Adrenal gland (tissue), 12 donors: Measurements from ENCODE around the gene UTP11. TPM values are rescaled to one million over a fixed set of nuclear protein-coding genes. Genes with fewer than 3 reads are reported as not detected.

Experiments
- DNase-seq, 7 donors: peaks; one replicate each; pipeline ENCODE4 v3.0.0-alpha.2; 2019 to 2020
- H3K27ac ChIP-seq, 5 donors: fragments of 200-600 bp; sonication (generic) in 4 of 5; 1 replicate in 3 of 5; 2 replicates in 2 of 5; pipeline versions ENCODE4 v1.5.1 to v1.8.0; 2016 to 2020; ENCODE audit warnings: mild to moderate bottlenecking in 1 of 5
- H3K27me3 ChIP-seq: fragments of 200-600 bp; 2 replicates; pipeline ENCODE4 v1.8.0; 2021
- H3K36me3 ChIP-seq, 2 donors: fragments of 200-600 bp; replicated peaks in 1 of 2; 1 replicate in 1 of 2; 2 replicates in 1 of 2; pipeline versions ENCODE4 v1.5.1 to v1.8.0; 2018 to 2022
- H3K4me1 ChIP-seq, 2 donors: fragments of 200-600 bp; replicated peaks in 1 of 2; 1 replicate in 1 of 2; 2 replicates in 1 of 2; pipeline versions ENCODE4 v1.5.1 to v1.8.0; 2018 to 2021
- H3K4me3 ChIP-seq, 4 donors: fragments of 200-600 bp; sonication (generic) in 3 of 4; one replicate each; pipeline ENCODE4 v1.5.1; 2016 to 2018
- H3K9me3 ChIP-seq, 3 donors: fragments of 200-600 bp; sonication (generic) in 1 of 3; replicated peaks in 1 of 3; 1 replicate in 2 of 3; 2 replicates in 1 of 3; pipeline versions ENCODE4 v1.5.1 to v1.8.0; 2016 to 2021
- POLR2A ChIP-seq, 2 donors: fragments of 450-650 bp; IDR thresholded peaks; one replicate each; pipeline ENCODE4 v1.6.1; 2017; ENCODE audit warnings: antibody characterized with exemption in 2 of 2, mild to moderate bottlenecking in 2 of 2, moderate library complexity in 1 of 2
- WGBS, 4 donors: extraction: QIAGEN DNeasy Blood & Tissue Kit in 2 of 4; methylation state at CpG; one replicate each; pipeline versions ENCODE4 v1.1.5 to v1.1.7; 2013 to 2017; 5-methylcytosine and 5-hydroxymethylcytosine counted together
- intact Hi-C, 2 donors: fragments of 100-400 bp; cut with DNase I; formaldehyde crosslinking; loops; one replicate each; pipeline versions ENCODE4 v1.14.1 to v1.15.0; 2022 to 2023
- polyA plus RNA-seq, 3 donors: library from polyadenylated mRNA; stranded (reverse); fragments of 200-250 nt in 2 of 3; fragments of 350-450 nt in 1 of 3; fragmentation: Illumina TruSeq in 1 of 3; extraction: RNeasy Lipid Tissue Mini Kit (QIAGEN cat#74804) in 1 of 3; gene quantifications; one replicate each; pipeline ENCODE4 v1.2.3, GENCODE V29; 2013 to 2014
- total RNA-seq, 9 donors: library from RNA; depleted of rRNA in 4 of 9; stranded (reverse); fragments of >200 nt in 4 of 9; fragments of 120-200 nt in 1 of 9; fragmentation: NEBNext Ultra II Directional in 1 of 9; extraction: Animal tissue kit (Norgen Biotek cat#: 25700) in 1 of 9; gene quantifications; one replicate each; pipeline versions ENCODE4 v1.1.0 to v1.2.4, GENCODE V29; 2013 to 2023
- TF ChIP-seq, protein P1 (sequence below), 6 experiments: fragments of 450-650 bp in 4 of 6; fragments of 200-600 bp in 2 of 6; sonication (generic) in 1 of 6; IDR thresholded peaks; 1 replicate in 5 of 6; 2 replicates in 1 of 6; pipeline versions ENCODE4 v1.5.1 to v1.8.0; 2016 to 2021; ENCODE audit warnings: antibody characterized with exemption in 6 of 6, mild to moderate bottlenecking in 2 of 6, moderate library complexity in 1 of 6
- donor health status: healthy with polysubstance abuse.
- donor health status: Bipolar disorder and iron deficiency.
- donor health status: DM: yes; HTN: yes; CAD: no.
- donor health status: DM: no; HTN: no; CAD: no.
- donor health status: DM: no; HTN: no; CAD: no.
- donor health status: DM: yes; HTN: yes; CAD: no.

The UTP11 gene
- total and polyA plus RNA-seq, 12 donors: 16.0 to 133 (median 37.4) TPM

DNA sequence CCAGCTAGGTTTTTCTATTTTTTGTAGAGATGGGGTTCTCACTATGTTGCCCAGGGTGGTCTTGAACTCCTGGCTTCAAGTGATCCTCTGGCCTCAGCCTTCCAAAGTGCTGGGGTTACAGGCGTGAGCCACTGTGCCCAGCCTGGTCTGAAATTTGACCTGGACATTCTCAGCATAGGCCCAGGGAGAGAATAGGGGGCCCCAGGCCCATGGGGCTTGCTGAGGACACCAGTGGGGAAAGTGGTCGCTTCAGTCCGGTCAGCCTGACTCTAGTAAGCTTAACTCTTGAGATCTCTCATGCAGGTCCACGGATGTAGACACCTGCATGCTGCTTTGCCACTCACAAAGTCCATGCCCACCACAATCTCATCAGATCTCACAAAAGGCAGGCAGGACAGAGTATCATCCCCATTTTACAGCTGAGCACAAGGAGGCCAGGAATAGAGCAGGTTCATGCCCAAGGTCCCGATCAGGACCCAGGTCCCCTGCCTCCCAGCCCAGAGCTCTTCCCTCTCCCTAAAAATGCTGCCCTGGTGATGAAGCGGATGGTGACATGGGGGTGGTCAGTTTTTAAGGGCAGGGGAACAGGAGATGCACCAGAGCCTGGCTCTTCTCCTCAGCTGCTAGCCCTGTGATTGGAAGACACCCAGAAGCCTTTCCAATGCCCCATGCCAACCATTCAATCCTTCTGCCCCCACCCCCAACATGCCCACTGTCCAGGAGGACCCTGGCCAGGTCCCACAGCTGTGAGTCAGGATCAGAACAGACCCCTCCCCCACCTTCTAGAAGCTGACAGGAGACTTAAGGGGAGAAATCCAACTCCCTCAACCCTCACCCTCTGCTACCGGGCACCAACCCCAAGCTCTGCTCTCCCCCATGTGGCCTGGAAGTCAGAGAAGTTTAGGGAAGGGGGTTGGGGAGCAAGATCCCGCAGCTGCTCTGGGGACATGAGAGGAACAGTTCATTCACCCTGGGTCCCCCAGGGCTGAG is 9.0 kb upstream of the UTP11 start:
- intact Hi-C loops: no loop called here
- Histone ChIP-seq H3K36me3 (peaks cover 0 to 3% of the 10 kb centered on the region in 2 donors), H3K27me3 (no peaks in the 10 kb centered on the region), H3K4me1 (peaks cover 47 to 51% of the 10 kb centered on the region in 2 donors), H3K27ac (peak overlapping the region in 3 of 5 donors; percentile 22 to 84 (median 48)), H3K9me3 (no peaks in the 10 kb centered on the region), H3K4me3 (peak overlapping the region in 2 of 4 donors; percentile 10 to 80)
- no peak for TF ChIP-seq POLR2A (IDR thresholded peaks at IDR 0.05)
- TF ChIP-seq, protein P1, sequence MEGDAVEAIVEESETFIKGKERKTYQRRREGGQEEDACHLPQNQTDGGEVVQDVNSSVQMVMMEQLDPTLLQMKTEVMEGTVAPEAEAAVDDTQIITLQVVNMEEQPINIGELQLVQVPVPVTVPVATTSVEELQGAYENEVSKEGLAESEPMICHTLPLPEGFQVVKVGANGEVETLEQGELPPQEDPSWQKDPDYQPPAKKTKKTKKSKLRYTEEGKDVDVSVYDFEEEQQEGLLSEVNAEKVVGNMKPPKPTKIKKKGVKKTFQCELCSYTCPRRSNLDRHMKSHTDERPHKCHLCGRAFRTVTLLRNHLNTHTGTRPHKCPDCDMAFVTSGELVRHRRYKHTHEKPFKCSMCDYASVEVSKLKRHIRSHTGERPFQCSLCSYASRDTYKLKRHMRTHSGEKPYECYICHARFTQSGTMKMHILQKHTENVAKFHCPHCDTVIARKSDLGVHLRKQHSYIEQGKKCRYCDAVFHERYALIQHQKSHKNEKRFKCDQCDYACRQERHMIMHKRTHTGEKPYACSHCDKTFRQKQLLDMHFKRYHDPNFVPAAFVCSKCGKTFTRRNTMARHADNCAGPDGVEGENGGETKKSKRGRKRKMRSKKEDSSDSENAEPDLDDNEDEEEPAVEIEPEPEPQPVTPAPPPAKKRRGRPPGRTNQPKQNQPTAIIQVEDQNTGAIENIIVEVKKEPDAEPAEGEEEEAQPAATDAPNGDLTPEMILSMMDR (IDR thresholded peaks at IDR 0.05): no peak
- 75 to 98% (median 85%) methylated on average over 4 to 8 of the region's 8 CpGs for WGBS, 4 donors
- DNase-seq: peak in 2 of 7 donors; percentile 27 to 34

GRCh38 chr1:38004284-38005108 is 8.0 kb upstream of the UTP11 start:
- WGBS, 4 donors: 12 to 13% (median 12%) methylated on average over 13 to 26 of the region's 26 CpGs

GRCh38 chr1:38005195-38006007 is 7.1 kb upstream of the UTP11 start, which contains the start of gene FHL3:
FHL3 (minus strand) TSS chr1:38005514; CDS start chr1:37999412, 6,102 bp downstream.
- H3K9me3 ChIP-seq: no peaks in the 10 kb centered on the region
- intact Hi-C loops: no loop called here
- DNase-seq: peak in 5 of 7 donors; percentile 63 to 67 (median 64)

More at GRCh38 chr1:38004284-38005108, 8.0 kb upstream of the UTP11 start:
- no peak for TF ChIP-seq POLR2A (IDR thresholded peaks at IDR 0.05)
- TF ChIP-seq, protein P1 (IDR thresholded peaks at IDR 0.05): no peak
- H3K9me3 ChIP-seq: no peaks in the 10 kb centered on the region
- peak overlapping the region in 3 of 4 donors; percentile 23 to 80 (median 59) for H3K4me3 ChIP-seq
- no peaks in the 10 kb centered on the region for H3K27me3 ChIP-seq
- peaks cover 38 to 41% of the 10 kb centered on the region in 2 donors for H3K4me1 ChIP-seq
- DNase-seq: peak in 1 of 7 donors; percentile 29
- H3K27ac ChIP-seq: peak overlapping the region in 4 of 5 donors; percentile 22 to 84 (median 56)
- no peaks in the 10 kb centered on the region for H3K36me3 ChIP-seq
- intact Hi-C loops: no loop called here

More at GRCh38 chr1:38005195-38006007, 7.1 kb upstream of the UTP11 start, which contains the start of gene FHL3:
- WGBS, 4 donors: 2 to 21% (median 3%) methylated on average over 4 to 71 of the region's 83 CpGs; no CpG with 5 or more reads in 1 of the 4 donors
- Histone ChIP-seq H3K4me3 (peak within 1 kb of the TSS in 3 of 4 donors; percentile 23 to 80 (median 59)), H3K27me3 (no peaks in the 10 kb centered on the region), H3K27ac (peak within 1 kb of the TSS in 4 of 5 donors; percentile 44 to 84 (median 56)), H3K4me1 (peaks cover 28 to 32% of the 10 kb centered on the region in 2 donors), H3K36me3 (no peaks in the 10 kb centered on the region)
- peak; percentile 40 to 71 for TF ChIP-seq POLR2A (IDR thresholded peaks at IDR 0.05)
- TF ChIP-seq, protein P1 (IDR thresholded peaks at IDR 0.05): no peak
